GM12878 (cell line): Measurements from ENCODE around the gene ABCB7.

Experiments used
- CREM ChIP-seq: IDR thresholded peaks from 2 replicates; pipeline ENCODE4 v1.6.1; 2014; ENCODE audit warnings: antibody characterized with exemption, low read depth
- MTA3 ChIP-seq: IDR thresholded peaks from 2 replicates; pipeline ENCODE4 v1.6.1; 2012; ENCODE audit warnings: low read length, inconsistent platforms, borderline replicate concordance
- NBN ChIP-seq: fragments of 450-650 bp; IDR thresholded peaks from 2 replicates; pipeline ENCODE4 v1.6.1; 2016
- POLR2AphosphoS5 ChIP-seq: IDR thresholded peaks from 2 replicates; pipeline ENCODE4 v1.6.1; 2011; ENCODE audit warnings: mild to moderate bottlenecking, low read length, inconsistent platforms
- TF ChIP-seq, protein P1 (sequence below), 3 experiments: IDR thresholded peaks in 2 of 3; conservative IDR thresholded peaks in 1 of 3; 2 replicates each; pipeline ENCODE4 v1.5.1; 2011; ENCODE audit warnings: low read depth in 3 of 3, low read length in 3 of 3, mild to moderate bottlenecking in 3 of 3, control low read depth in 2 of 3, moderate library complexity in 2 of 3, inconsistent platforms in 1 of 3, mixed read lengths in 1 of 3; ENCODE audit not compliant: control insufficient read depth in 2 of 3, insufficient read depth in 1 of 3; ENCODE audit errors: extremely low read depth in 1 of 3
- TF ChIP-seq, protein P2 (sequence below): IDR thresholded peaks from 2 replicates; pipeline ENCODE4 v1.6.1; 2012; ENCODE audit warnings: low read depth, low read length, improper control_type of control experiment

DNA sequence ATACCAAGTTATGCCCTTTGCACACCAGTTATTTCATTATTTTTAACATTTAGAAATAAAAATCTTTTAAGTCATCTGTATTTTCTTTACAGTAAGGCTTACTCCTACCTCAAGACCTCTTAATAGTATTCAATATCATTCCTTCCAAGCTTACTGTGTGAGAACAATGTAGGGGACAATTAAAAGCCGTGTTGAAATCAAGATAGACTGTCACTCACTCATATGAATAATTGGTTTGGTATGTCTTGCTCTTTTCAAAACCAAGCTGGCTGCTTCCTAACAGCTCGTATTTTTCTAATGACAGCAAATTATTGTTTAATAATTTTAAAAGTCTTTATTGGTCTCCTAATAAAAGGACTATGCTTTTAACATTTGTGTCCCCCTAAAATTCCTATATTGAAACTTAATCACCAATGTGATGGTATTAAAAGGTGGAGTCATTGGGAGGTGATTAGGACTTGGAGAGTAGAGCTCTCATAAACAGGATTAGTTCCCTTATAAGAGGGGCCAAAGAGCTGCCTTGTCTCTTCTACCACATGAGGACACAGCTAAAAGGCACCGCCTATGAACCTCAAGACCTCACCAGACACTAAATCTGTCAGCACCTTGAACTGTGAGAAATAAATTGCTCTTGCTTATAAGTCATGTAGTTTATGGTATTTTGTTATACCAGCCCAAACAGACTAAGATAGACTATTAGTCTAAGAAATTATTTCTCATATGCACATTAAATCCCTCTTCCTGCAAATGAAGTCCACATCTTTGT is 4.1 kb downstream of the ABCB7 start:
- no peak for TF ChIP-seq CREM
- TF ChIP-seq, protein P1, sequence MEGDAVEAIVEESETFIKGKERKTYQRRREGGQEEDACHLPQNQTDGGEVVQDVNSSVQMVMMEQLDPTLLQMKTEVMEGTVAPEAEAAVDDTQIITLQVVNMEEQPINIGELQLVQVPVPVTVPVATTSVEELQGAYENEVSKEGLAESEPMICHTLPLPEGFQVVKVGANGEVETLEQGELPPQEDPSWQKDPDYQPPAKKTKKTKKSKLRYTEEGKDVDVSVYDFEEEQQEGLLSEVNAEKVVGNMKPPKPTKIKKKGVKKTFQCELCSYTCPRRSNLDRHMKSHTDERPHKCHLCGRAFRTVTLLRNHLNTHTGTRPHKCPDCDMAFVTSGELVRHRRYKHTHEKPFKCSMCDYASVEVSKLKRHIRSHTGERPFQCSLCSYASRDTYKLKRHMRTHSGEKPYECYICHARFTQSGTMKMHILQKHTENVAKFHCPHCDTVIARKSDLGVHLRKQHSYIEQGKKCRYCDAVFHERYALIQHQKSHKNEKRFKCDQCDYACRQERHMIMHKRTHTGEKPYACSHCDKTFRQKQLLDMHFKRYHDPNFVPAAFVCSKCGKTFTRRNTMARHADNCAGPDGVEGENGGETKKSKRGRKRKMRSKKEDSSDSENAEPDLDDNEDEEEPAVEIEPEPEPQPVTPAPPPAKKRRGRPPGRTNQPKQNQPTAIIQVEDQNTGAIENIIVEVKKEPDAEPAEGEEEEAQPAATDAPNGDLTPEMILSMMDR (IDR thresholded peaks at IDR 0.05 in 2 of 3, conservative IDR thresholded peaks at IDR 0.05 in 1 of 3; ENCODE audit: control insufficient read depth in 2 of 3, extremely low read depth in 1 of 3, insufficient read depth in 1 of 3, low read depth in 3 of 3, low read length in 3 of 3) = no peak
- no peak for TF ChIP-seq POLR2AphosphoS5
- TF ChIP-seq, protein P2, sequence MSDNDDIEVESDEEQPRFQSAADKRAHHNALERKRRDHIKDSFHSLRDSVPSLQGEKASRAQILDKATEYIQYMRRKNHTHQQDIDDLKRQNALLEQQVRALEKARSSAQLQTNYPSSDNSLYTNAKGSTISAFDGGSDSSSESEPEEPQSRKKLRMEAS = no peak
- no peak for TF ChIP-seq MTA3
- TF ChIP-seq NBN = no peak
